ENCODE results near the gene LRRN2. TPM values are rescaled to one million over a fixed set of nuclear protein-coding genes. Genes with fewer than 3 reads are reported as not detected.

Gene LRRN2
- total and polyA plus RNA-seq, 2 donors (not counting 1 experiment from before 2014, with no cell fraction given) = not detected

- no peak for DNase-seq (ENCODE audit: low read depth in 2 of 2)
- Histone ChIP-seq H3K27me3 (ENCODE audit: control insufficient read depth, insufficient read depth, low read length) (peaks cover 20% of the 10 kb centered on the region), H3K4me2 (ENCODE audit: extremely low read depth, insufficient read depth, low read length) (no peak overlapping the region), H3K36me3 (ENCODE audit: control insufficient read depth, insufficient read depth, low read length) (no peaks in the 10 kb centered on the region), H3K9me3 (ENCODE audit: control insufficient read depth, insufficient read depth, low read depth, low read length) (no peaks in the 10 kb centered on the region), H4K20me1 (ENCODE audit: control insufficient read depth, extremely low read depth, insufficient read depth, low read length) (no peaks in the 10 kb centered on the region), H3K4me1 (ENCODE audit: control insufficient read depth, extremely low read depth, insufficient read depth, low read length) (no peaks in the 10 kb centered on the region), H2AFZ (ENCODE audit: low read length) (no peak overlapping the region), H3K9ac (ENCODE audit: insufficient read depth, low read length) (no peak overlapping the region), H3K4me3 (replicated peaks in 1 of 4; ENCODE audit: control extremely low read depth in 1 of 4, insufficient read depth in 1 of 4, low read depth in 3 of 4, low read length in 4 of 4) (no peak overlapping the region), H3K27ac (ENCODE audit: insufficient read depth, low read length) (no peak overlapping the region), H3K79me2 (ENCODE audit: control insufficient read depth, insufficient read depth, low read length) (no peaks in the 10 kb centered on the region)
- TF ChIP-seq EZH2 (IDR thresholded peaks at IDR 0.05; ENCODE audit: low read length, missing control alignments) (no peak), CTCF (conservative IDR thresholded peaks at IDR 0.05 in 1 of 2, IDR thresholded peaks at IDR 0.05 in 1 of 2; ENCODE audit: low read depth in 1 of 2, low read length in 2 of 2) (no peak)
Observed at GRCh38 chr1:204649721-204650521, 35.6 kb downstream of the LRRN2 start.

GRCh38 chr1:204648576-204648975 is 37.0 kb downstream of the LRRN2 start:
- Histone ChIP-seq H3K9me3 (ENCODE audit: control insufficient read depth, insufficient read depth, low read depth, low read length) (no peaks in the 10 kb centered on the region), H3K9ac (ENCODE audit: insufficient read depth, low read length) (no peak overlapping the region), H3K36me3 (ENCODE audit: control insufficient read depth, insufficient read depth, low read length) (no peaks in the 10 kb centered on the region), H3K4me3 (replicated peaks in 1 of 4; ENCODE audit: control extremely low read depth in 1 of 4, insufficient read depth in 1 of 4, low read depth in 3 of 4, low read length in 4 of 4) (no peak overlapping the region), H4K20me1 (ENCODE audit: control insufficient read depth, extremely low read depth, insufficient read depth, low read length) (no peaks in the 10 kb centered on the region), H2AFZ (ENCODE audit: low read length) (no peak overlapping the region), H3K27ac (ENCODE audit: insufficient read depth, low read length) (no peak overlapping the region), H3K4me1 (ENCODE audit: control insufficient read depth, extremely low read depth, insufficient read depth, low read length) (no peaks in the 10 kb centered on the region), H3K79me2 (ENCODE audit: control insufficient read depth, insufficient read depth, low read length) (no peaks in the 10 kb centered on the region), H3K27me3 (ENCODE audit: control insufficient read depth, insufficient read depth, low read length) (peaks cover 20% of the 10 kb centered on the region), H3K4me2 (ENCODE audit: extremely low read depth, insufficient read depth, low read length) (no peak overlapping the region)
- TF ChIP-seq EZH2 (IDR thresholded peaks at IDR 0.05; ENCODE audit: low read length, missing control alignments) (no peak), CTCF (conservative IDR thresholded peaks at IDR 0.05 in 1 of 2, IDR thresholded peaks at IDR 0.05 in 1 of 2; ENCODE audit: low read depth in 1 of 2, low read length in 2 of 2) (no peak)
- no peak for DNase-seq (ENCODE audit: low read depth in 2 of 2)

- no peak for TF ChIP-seq CTCF (conservative IDR thresholded peaks at IDR 0.05 in 1 of 2, IDR thresholded peaks at IDR 0.05 in 1 of 2; ENCODE audit: low read depth in 1 of 2, low read length in 2 of 2)
- no peak for DNase-seq (ENCODE audit: low read depth in 2 of 2)
- H4K20me1 ChIP-seq (ENCODE audit: control insufficient read depth, extremely low read depth, insufficient read depth, low read length) = no peaks in the 10 kb centered on the region
Observed at GRCh38 chr1:204647805-204648153, 37.8 kb downstream of the LRRN2 start.

More at GRCh38 chr1:204647805-204648153, 37.8 kb downstream of the LRRN2 start:
- Histone ChIP-seq H3K36me3 (ENCODE audit: control insufficient read depth, insufficient read depth, low read length) (no peaks in the 10 kb centered on the region), H3K9ac (ENCODE audit: insufficient read depth, low read length) (no peak overlapping the region), H3K4me2 (ENCODE audit: extremely low read depth, insufficient read depth, low read length) (no peak overlapping the region), H3K27ac (ENCODE audit: insufficient read depth, low read length) (no peak overlapping the region), H3K27me3 (ENCODE audit: control insufficient read depth, insufficient read depth, low read length) (peaks cover 13% of the 10 kb centered on the region), H3K4me1 (ENCODE audit: control insufficient read depth, extremely low read depth, insufficient read depth, low read length) (no peaks in the 10 kb centered on the region), H2AFZ (ENCODE audit: low read length) (no peak overlapping the region), H3K4me3 (replicated peaks in 1 of 4; ENCODE audit: control extremely low read depth in 1 of 4, insufficient read depth in 1 of 4, low read depth in 3 of 4, low read length in 4 of 4) (no peak overlapping the region), H3K9me3 (ENCODE audit: control insufficient read depth, insufficient read depth, low read depth, low read length) (no peaks in the 10 kb centered on the region), H3K79me2 (ENCODE audit: control insufficient read depth, insufficient read depth, low read length) (no peaks in the 10 kb centered on the region)
